Smooth muscle cell (in vitro differentiated cells): Measurements from ENCODE around the gene C1GALT1. TPM values are rescaled to one million over a fixed set of nuclear protein-coding genes. Genes with fewer than 3 reads are reported as not detected.

Source experiments
- DNase-seq: peaks from one replicate; lab custom pipeline; 2025; ENCODE audit not compliant: unreplicated experiment; lab: John Stamatoyannopoulos, UW
- H2AFZ ChIP-seq: fragments of 200-600 bp; sonication (generic); 2 replicates; pipeline ENCODE4 v1.6.0; 2016; ENCODE audit warnings: antibody characterized with exemption, low read depth, mild to moderate bottlenecking
- H3F3A ChIP-seq: fragments of 200-600 bp; sonication (generic); 2 replicates; pipeline ENCODE4 v1.6.0; 2017; ENCODE audit warnings: antibody characterized with exemption, low read depth
- H3K27ac ChIP-seq: fragments of 200-600 bp; sonication (generic); 2 replicates; pipeline ENCODE4 v1.5.1; 2016; ENCODE audit warnings: low read depth, mild to moderate bottlenecking
- H3K27me3 ChIP-seq: fragments of 200-600 bp; sonication (generic); 2 replicates; pipeline ENCODE4 v1.6.1; 2016; ENCODE audit warnings: low read depth, mild to moderate bottlenecking
- H3K36me3 ChIP-seq: fragments of 200-600 bp; sonication (generic); 2 replicates; pipeline ENCODE4 v1.5.1; 2016; ENCODE audit warnings: low read depth
- H3K4me1 ChIP-seq: fragments of 200-600 bp; sonication (generic); 2 replicates; pipeline ENCODE4 v1.5.1; 2016; ENCODE audit warnings: low read depth
- H3K4me2 ChIP-seq: fragments of 200-600 bp; sonication (generic); 2 replicates; pipeline ENCODE4 v1.6.0; 2016; ENCODE audit warnings: mild to moderate bottlenecking
- H3K4me3 ChIP-seq: fragments of 200-600 bp; sonication (generic); 2 replicates; pipeline ENCODE4 v1.5.1; 2016; ENCODE audit warnings: mild to moderate bottlenecking
- H3K79me2 ChIP-seq: fragments of 200-600 bp; sonication (generic); 2 replicates; pipeline ENCODE4 v1.6.0; 2016; ENCODE audit warnings: low read depth, mild to moderate bottlenecking
- H3K9ac ChIP-seq: fragments of 200-600 bp; sonication (generic); 2 replicates; pipeline ENCODE4 v1.6.0; 2016; ENCODE audit warnings: low read depth
- H3K9me3 ChIP-seq: fragments of 200-600 bp; sonication (generic); replicated peaks from 2 replicates; pipeline ENCODE4 v1.5.1; 2016; ENCODE audit warnings: low read depth
- H4K20me1 ChIP-seq: fragments of 200-600 bp; sonication (generic); 2 replicates; pipeline ENCODE4 v1.6.0; 2016; ENCODE audit warnings: low read depth
- CTCF ChIP-seq: fragments of 200-600 bp; sonication (generic); IDR thresholded peaks from 2 replicates; pipeline ENCODE4 v1.5.1; 2017; ENCODE audit warnings: borderline replicate concordance, mild to moderate bottlenecking, antibody characterized with exemption; ENCODE audit not compliant: insufficient read depth, poor library complexity, severe bottlenecking
- WGBS: methylation state at CpG from one replicate; pipeline ENCODE4 v1.1.7; 2016; ENCODE audit warnings: low lambda C conversion rate; 5-methylcytosine and 5-hydroxymethylcytosine counted together
- polyA plus RNA-seq: library from polyadenylated mRNA; unstranded; fragments of >200 nt; fragmentation: Nextera tagmentation; extraction: Ambion mirVana; gene quantifications from 2 replicates; pipeline ENCODE4 v1.2.1, GENCODE V29; 2016
- total RNA-seq: library from RNA; depleted of rRNA; stranded (reverse); fragments of >200 nt; gene quantifications from 2 replicates; pipeline ENCODE4 v1.2.3, GENCODE V29; 2014

C1GALT1 gene
- total and polyA plus RNA-seq, 2 experiments from 2014 or later: 20.6 to 89.9 TPM

DNA sequence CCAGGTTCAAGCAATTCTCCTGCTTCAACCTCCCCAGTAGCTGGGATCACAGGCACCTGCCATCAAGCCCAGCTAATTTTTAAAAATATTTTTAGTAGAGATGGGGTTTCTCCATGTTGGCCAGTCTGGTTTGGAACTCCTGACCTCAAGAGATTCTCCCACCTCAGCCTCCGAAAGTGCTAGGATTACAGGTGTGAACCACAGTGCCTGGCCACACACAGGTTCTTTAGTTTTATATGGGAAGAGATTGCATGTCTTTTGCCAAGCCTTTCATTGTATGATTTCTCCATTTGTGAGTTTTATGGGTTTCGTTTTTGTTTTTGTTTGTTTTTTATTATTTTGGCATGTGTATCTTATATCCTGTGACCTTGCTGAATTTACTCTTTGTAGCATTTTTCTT is 40.9 kb downstream of the C1GALT1 start:
- no peaks in the 10 kb centered on the region for H3K27me3 ChIP-seq
- no peaks in the 10 kb centered on the region for H3K9me3 ChIP-seq
- H4K20me1 ChIP-seq: peaks cover 36% of the 10 kb centered on the region
- H3K27ac ChIP-seq: no peak overlapping the region
- peaks cover 3% of the 10 kb centered on the region for H3K4me1 ChIP-seq
- peaks cover 48% of the 10 kb centered on the region for H3K79me2 ChIP-seq
- no peak for DNase-seq
- no peaks in the 10 kb centered on the region for H3K36me3 ChIP-seq
- peaks cover 8% of the 10 kb centered on the region for H3F3A ChIP-seq
- WGBS: 95% methylated on average over 2 of the region's 2 CpGs
- no peak overlapping the region for H3K9ac ChIP-seq
- H3K4me3 ChIP-seq: no peak overlapping the region
- no peak overlapping the region for H2AFZ ChIP-seq
- no peak overlapping the region for H3K4me2 ChIP-seq
- no peak for TF ChIP-seq CTCF

DNA sequence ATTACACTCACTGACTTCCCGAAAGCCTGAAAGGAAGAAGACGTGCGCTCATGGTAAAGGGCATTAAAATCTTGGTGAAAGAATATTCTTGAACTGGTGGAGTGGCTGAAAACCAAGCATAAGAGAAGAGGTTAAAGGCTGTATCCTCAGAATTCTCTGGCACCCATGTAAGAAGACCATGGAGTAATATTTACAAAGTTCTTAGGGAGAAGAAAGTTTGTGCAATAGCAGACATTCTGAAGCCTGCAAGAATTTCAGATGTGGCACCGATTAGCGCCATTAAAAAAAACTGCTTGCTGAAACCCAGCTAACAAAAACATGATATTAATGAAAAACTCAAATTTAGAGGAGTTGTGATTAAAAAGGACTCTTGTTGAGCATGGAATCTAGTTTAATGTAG is 44.1 kb downstream of the C1GALT1 start:
- Histone ChIP-seq H4K20me1 (peaks cover 30% of the 10 kb centered on the region), H3F3A (no peaks in the 10 kb centered on the region), H3K4me1 (peaks cover 3% of the 10 kb centered on the region), H3K27me3 (no peaks in the 10 kb centered on the region), H3K9ac (no peak overlapping the region), H3K79me2 (peaks cover 70% of the 10 kb centered on the region), H3K4me2 (no peak overlapping the region), H2AFZ (no peak overlapping the region), H3K9me3 (no peaks in the 10 kb centered on the region), H3K36me3 (peaks cover 3% of the 10 kb centered on the region), H3K27ac (no peak overlapping the region), H3K4me3 (no peak overlapping the region)
- WGBS: 94% methylated on average over 5 of the region's 5 CpGs
- DNase-seq: no peak
- no peak for TF ChIP-seq CTCF

DNA sequence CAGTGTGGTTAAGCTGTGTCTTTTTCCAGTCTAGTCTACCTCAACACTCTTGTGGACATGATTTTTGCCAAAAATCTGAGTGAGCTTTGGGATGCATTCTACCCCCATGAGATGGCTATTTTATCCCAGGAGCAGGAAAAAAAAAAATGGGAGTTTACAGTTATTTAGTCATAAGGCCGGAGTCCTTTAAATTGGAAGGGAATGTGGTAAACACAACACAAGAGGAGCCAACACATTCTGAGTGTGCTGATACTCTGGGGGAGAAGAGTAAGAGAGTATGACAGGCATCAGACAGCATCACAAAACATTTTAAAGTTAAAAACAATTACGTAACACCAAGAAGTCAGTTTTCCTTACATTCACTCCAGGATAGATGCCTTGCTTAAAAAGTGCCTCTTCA is 46.1 kb downstream of the C1GALT1 start:
- Histone ChIP-seq H3K36me3 (peaks cover 3% of the 10 kb centered on the region), H3F3A (no peaks in the 10 kb centered on the region), H3K27ac (no peak overlapping the region), H3K79me2 (peaks cover 71% of the 10 kb centered on the region), H3K4me3 (no peak overlapping the region), H3K4me1 (no peaks in the 10 kb centered on the region), H3K9me3 (no peaks in the 10 kb centered on the region), H4K20me1 (peaks cover 28% of the 10 kb centered on the region), H3K4me2 (no peak overlapping the region), H3K9ac (no peak overlapping the region), H2AFZ (no peak overlapping the region), H3K27me3 (no peaks in the 10 kb centered on the region)
- DNase-seq: no peak
- WGBS: 62% methylated on average over 2 of the region's 2 CpGs
- TF ChIP-seq CTCF: no peak

GRCh38 chr7:7228967-7229366 is 46.6 kb downstream of the C1GALT1 start:
- WGBS: 96% methylated on average over 1 of the region's 1 CpG
- TF ChIP-seq CTCF: no peak
- Histone ChIP-seq H3K9me3 (no peaks in the 10 kb centered on the region), H3K36me3 (peaks cover 3% of the 10 kb centered on the region), H2AFZ (no peak overlapping the region), H4K20me1 (peaks cover 31% of the 10 kb centered on the region), H3K4me3 (no peak overlapping the region), H3K27me3 (no peaks in the 10 kb centered on the region), H3K9ac (no peak overlapping the region), H3K27ac (no peak overlapping the region), H3K79me2 (peaks cover 66% of the 10 kb centered on the region), H3K4me2 (no peak overlapping the region), H3K4me1 (no peaks in the 10 kb centered on the region), H3F3A (no peaks in the 10 kb centered on the region)
- no peak for DNase-seq
